Spleen (tissue), 3 donors: Measurements from ENCODE around the gene ACSM2A.

Source experiments
- POLR2A ChIP-seq, 3 donors: fragments of 450-650 bp; IDR thresholded peaks; one replicate each; pipeline ENCODE4 v1.5.1; 2017; ENCODE audit warnings: antibody characterized with exemption in 3 of 3, mild to moderate bottlenecking in 1 of 3
- POLR2AphosphoS5 ChIP-seq, 3 donors: sonication (generic); formaldehyde crosslinking; IDR thresholded peaks; one replicate each; pipeline ENCODE4 v1.5.1; 2017; ENCODE audit warnings: antibody characterized with exemption in 3 of 3

GRCh38 chr16:20520103-20520502 lies 68.8 kb downstream of the ACSM2A start:
- TF ChIP-seq POLR2A (IDR thresholded peaks at IDR 0.05) (no peak), POLR2AphosphoS5 (IDR thresholded peaks at IDR 0.05) (no peak)
